DMS114 treated with DMSO at 0.1 percent for 48 hours (cell line): ENCODE results near the gene EFCAB14.
"Not testable (repeated sequence)": the region's sequence is repeated elsewhere in the genome, so short reads cannot be mapped to it uniquely, and the experiment has no call there.

ENCODE experiments used
- DNase-seq: peaks from one replicate; lab custom pipeline; 2025; ENCODE audit not compliant: unreplicated experiment; lab: John Stamatoyannopoulos, UW

Gene EFCAB14, protein sequence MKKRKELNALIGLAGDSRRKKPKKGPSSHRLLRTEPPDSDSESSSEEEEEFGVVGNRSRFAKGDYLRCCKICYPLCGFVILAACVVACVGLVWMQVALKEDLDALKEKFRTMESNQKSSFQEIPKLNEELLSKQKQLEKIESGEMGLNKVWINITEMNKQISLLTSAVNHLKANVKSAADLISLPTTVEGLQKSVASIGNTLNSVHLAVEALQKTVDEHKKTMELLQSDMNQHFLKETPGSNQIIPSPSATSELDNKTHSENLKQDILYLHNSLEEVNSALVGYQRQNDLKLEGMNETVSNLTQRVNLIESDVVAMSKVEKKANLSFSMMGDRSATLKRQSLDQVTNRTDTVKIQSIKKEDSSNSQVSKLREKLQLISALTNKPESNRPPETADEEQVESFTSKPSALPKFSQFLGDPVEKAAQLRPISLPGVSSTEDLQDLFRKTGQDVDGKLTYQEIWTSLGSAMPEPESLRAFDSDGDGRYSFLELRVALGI

DNA sequence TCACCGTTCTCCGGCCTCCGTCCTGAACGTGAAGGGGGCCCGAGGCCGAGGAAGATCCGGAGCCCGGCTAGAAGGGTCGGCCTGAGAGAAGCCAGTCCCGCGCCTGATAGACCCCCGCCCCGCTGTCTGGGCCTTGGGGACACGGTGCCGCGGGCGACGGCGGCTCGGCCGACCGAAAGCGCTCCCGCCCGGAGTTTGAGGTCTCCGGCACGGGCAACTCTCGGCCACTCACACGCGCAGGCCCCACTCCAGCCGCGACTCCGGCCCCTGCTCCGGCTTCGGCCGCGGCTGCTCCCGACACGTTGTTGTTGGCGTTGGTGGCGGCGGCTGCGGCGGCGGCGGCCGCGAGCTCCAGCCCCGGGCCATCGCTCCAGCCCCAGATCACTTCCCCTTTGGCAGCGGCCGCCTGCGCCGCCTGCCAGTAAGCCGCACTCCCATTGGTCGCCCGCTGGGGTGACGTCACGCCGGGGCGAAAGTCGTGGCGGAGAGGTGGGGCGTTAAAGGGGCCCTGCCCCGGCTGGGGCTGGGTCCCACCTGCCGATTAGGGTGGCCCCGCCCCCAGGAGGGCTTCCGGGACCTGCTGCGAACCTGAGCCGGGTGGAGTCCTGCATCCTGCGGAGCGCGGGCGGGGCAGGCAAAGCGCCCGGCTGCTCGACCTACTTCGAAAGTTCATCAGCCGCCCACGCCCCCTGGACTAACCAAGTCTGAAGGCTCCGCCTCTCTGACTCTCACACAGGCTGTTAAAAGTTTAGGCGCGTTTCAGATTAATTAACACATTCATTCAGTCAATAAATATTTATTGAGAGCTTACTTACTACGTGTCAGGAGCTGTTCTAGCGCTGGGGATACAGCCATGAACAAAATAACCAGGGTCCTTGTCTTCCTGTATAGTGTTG, at the start of gene EFCAB14:
EFCAB14 (minus strand) TSS at position 388 of the 896 bp plus-strand sequence. CDS start 1,027 bp downstream, outside the sequence.
- peak; percentile 78 for DNase-seq

DNA sequence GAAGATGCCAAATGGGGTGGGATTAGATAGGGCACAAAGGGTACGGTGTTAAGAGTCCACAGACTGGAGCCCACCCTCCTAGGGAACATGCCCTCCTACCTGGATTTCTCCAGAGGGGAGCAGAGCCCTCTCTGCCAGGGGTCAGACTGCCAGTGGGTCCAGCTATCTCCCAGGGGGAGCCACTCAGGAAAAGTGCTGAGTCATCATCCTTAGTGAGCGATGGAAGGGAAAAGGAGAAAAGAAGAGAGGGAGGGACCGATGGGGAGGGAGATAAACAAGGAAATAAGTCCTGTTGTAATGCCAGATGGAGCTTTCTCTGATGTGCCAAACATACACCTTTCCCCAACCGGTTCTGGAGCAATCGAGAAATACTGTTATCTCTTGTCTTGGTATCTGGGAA, 49.5 kb upstream of the EFCAB14 start:
- no peak for DNase-seq

DNA sequence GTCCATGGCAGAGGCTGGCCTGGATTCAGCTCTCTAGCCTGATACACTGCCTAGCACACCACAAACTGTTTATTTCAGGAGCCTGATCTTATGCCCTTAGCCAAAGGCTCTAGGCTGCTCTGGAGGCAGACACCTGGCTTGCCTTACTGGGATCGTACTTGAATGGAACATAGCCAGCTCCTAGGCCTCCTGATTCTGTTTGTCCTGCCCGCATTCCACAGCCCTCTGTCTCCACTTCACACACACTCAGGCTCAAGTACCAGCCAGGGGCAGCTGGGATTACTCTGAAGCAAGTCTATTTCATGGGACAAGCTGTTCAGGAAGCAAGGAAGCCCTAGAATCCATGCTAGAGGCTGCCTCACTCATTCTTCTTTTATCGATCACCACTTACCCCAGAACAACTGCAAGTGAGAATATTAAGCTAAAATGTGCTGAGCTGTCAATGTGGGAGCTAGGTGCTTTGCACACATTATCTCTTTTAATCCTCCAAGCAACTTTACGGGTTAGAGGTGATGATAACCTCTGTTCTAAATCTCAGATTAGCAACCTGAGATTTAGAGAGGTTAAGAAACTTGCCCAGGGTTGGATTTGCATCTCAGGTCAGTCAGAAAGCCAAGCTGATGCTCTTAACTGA, 48.9 kb upstream of the EFCAB14 start:
- no peak for DNase-seq

DNA sequence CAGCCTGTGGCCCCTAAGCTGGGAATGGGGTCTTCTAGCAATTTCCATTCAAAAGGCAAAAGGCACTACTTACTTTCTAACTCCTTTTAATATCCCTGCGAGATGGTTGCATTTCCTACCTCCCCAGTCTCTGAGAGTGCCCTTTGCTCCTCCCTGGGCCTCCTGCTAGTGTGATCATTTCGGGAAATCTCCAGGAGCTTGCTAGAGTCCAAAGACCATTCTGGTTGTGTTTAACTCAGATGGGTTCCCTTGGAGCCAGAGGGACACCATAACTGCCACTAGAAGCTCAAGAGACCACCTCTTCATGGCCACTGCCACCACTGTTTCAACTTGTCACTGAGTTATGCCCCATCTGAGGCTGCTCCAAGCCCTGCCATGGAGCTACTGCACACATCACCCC, 45.5 kb upstream of the EFCAB14 start:
- DNase-seq, result no peak

DNA sequence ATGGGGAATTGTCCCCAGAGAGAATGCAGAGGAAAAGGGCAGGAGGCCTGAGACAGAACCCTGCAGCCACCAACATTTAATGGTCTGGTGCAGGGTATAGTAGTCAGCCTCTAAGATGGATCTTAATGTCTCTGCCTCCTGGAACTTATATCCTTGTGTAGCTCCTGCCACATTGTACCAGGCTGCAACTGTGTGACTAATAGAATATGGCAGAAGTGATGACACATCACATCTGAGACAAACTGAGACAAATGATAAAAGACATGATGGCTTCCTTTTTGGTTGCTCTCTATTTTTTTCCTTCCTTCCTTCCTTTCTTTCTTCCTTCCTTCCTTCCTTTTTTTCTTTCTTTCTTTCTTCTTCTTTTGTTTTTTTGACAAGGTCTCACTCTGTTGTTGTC, 42.8 kb upstream of the EFCAB14 start:
- no peak for DNase-seq

DNA sequence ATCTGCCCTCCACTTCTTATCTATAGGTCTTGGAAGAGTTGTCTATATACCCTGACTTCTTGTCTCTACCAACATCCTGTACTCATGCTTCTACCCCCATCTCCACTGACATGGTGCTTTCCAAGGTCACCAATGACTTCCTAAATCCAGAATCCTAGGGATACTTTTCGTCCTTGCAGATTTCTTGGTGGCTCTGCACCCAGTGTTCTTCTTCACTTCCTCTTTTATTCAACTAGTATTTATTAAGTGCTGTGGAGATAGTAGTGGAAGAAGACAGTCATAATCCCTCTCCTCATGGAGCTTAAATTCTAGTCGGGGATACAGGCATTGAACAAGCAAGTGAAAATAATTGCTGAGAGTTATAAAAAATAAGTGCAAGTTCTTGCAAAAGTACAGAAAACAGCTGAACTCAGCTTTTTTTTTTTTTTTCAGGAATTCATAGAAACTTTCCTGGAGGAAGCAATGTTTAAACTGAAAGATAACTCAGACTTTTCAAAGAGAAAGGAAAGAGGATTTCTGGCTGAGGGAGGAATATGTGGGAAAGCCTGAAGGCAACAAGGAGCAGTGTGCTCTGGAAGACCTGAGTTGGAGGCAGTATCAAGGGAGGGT, 41.7 kb upstream of the EFCAB14 start:
- no peak for DNase-seq

DNA sequence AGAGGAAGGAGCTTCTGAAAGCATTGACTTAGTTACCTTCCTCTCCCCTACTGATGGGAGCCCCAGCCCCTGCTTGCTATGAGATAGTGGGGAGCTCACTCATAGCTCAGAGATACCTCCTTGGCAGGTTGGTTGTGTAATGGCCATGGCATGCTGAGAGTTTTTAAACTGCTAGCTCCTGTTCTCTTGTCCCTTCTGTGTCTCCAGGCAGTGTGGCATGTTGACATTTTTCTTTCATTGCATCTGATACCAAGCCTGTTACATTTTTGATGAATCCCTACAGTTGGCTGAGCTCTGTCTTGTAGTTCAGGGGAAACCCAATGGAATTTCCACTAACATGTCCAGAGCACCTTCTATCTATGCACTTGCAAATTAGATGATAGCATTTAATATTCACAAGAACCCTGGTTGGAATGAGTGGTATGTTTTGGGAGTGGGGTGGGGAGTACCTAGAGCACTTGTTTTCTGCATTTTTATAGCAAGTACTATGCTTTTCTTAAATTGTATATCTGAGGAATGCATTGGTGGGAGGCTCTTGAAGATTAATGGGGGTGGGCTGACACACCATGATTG, 39.1 kb upstream of the EFCAB14 start:
- no peak for DNase-seq

DNA sequence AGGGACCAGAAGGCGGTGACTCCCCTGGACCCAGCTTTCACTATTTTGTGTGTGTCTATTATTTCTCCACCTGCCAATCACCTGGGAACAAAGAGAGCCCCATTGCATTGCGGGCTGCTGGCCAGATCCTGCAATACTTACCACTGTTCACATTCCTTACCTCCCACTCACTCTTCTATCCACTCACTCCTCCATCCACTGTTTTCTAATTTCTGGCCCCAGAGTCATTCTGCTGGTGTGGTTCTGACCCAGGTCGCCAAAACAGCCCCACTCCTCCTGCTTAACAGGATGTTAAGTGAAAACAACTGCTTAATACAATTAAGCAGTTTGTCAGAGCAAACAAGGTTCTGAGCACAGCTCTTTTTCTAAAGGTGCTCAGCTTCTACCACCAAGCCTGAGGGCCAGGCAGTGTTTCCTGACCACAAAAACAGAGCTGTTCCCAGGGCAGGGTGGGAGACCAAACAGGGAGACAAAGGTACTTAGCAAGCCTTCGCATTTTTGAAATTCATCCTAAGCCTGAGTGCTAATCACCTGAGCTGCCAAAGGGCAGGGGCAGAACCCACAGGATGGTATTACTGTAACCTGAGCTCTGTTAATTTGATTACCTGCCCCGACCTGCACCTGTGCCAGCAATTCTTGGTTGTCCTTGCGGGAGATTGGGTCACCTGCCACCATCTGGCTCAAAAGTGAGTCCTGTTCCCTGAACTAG, 38.5 kb upstream of the EFCAB14 start:
- DNase-seq, result no peak

DNA sequence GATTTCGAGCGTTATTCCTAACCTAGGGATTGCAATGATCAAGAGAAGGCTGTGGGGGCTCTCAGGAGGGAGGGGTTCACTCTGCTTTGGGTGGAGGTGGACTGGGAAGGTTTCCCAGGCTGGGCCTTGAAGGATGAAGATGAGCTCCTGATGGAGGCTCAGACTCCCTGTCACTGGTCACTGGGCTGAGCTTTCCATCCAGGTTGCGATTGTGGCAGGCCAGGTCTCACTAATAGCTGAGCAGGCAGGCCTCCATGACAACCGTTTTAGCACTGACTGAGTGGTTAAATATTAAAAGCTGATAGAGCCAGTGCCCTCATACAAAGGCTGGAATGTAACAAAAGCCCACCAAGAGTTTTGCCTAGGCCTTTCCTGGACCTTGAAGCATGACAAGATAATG, 36.2 kb upstream of the EFCAB14 start:
- no peak for DNase-seq

DNA sequence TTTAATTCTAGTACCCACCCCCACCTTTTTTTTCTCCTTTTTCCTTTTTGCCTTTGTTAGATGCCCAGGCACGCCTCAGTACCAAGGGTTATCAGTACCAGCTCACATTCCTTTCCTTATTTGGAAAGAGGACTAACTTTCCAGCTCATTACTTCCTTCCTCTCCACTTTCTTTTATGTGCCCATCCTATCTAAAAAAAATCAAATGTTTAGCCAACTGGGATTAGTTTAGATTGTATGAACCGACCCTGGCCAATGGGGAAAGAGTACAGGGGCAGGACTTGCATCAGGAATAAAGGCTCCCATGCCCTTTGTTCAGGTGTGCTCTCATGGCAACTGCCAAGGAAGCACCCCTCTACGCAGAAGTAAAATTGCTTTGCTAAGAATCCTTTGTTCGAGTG, 35.8 kb upstream of the EFCAB14 start:
- not testable (repeated sequence) for DNase-seq

DNA sequence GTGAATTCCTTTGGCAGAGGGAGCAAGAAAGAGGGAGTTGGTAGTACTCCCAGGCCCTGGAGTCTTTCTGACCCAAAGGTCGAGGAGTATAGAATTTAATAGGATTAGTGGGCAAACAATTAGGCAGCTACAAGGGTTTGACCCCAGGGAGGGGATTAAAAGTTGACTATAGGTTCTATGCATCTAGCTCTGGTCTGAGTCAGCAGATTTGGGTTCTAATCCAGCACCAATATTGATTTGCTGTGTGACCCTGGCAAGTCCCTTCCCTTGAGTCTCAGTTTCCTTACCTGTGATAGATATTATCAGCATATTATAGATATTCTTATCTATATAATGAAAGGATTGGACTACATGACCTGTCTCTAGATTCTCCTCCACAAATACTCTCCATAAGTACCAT, 35.1 kb upstream of the EFCAB14 start:
- DNase-seq, result no peak

DNA sequence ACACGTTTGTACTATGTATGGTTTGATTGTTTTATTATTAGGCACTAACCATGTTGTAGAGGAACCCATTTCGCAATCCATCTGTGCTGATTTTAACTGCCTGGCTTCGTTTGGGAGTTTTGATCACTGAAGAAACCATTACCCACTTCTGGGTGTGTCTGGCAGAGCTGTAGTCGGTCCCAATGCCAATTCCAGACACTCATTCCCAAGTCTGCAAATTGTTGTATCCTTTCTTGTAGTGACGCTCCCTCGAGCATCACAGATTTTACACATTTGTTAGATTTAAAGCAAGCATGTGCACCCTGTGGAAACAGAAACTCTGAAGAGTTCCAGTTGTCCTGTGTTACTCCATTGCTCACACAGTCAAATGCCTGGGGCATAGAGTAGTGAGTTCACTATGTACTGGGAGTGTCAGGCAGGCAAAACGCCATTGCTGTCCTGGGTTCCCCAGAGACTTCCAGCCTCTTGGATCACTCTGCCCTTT, 31.0 kb upstream of the EFCAB14 start:
- no peak for DNase-seq

DNA sequence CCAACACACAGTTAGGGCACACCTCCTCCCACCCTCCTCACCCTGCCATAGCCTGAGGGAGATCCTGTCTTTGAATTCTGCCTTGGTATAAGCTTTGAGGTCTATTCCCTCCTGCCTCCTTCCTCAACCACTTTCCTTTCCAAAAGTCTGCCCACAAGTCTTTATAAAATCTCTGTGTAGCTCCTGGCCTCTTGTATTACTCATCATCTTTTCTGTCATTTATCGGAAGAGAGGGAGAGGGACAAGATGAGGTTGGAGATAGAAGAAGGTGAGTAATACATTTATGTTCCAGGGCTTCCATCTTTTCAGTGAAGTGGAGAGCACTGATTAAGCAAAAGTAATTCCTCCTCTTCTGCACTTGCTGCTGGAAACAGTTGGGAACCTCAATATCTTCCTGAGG, 30.5 kb upstream of the EFCAB14 start:
- no peak for DNase-seq

DNA sequence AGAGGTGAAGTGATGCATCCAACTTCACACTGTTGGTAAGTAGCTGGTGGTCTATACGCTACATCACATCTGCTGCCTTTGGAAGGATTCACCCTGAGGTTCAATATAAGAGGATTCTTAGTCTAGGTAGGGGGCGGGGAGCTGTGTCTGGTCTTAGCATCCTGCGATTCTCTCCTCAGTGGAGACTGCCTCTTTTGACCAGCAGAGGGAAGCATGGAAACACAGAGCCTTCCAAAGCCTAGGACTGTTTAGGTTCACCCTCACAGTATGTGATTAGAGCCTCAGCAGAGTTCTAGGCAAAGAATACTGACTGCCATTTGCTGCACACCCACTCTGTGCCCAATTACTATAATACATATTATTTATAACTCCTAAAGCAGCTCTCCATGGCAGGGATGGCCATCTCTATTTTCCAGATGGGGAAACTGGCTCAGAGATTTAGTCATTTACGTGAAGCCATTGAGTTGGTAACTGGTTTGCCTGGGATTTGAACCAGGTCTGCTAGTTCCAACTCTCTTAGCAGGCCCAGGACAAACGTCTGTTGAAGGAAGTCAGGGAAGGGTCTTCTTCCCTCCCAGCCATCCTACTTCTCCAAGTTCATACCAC, 28.9 kb upstream of the EFCAB14 start:
- DNase-seq, result peak; percentile 60

DNA sequence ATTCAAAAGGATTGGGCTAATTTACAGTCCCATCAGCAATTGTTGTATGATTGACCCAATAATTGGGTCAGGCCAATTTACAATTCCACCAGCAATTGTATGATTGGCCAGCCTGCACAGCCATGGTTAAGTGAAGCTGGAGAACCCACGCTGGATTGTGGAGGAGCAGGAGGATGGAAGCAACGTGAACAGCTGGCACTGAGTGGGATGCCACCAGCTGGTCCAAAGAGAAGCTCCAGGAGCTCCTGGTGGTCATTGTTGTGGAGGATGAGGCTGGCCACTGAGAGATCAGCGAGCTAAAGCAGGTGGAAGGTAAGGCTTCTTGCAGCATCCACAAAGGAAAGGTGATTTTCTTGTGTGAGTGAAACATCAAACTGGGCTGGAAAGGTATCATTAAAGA, 23.2 kb upstream of the EFCAB14 start:
- no peak for DNase-seq

DNA sequence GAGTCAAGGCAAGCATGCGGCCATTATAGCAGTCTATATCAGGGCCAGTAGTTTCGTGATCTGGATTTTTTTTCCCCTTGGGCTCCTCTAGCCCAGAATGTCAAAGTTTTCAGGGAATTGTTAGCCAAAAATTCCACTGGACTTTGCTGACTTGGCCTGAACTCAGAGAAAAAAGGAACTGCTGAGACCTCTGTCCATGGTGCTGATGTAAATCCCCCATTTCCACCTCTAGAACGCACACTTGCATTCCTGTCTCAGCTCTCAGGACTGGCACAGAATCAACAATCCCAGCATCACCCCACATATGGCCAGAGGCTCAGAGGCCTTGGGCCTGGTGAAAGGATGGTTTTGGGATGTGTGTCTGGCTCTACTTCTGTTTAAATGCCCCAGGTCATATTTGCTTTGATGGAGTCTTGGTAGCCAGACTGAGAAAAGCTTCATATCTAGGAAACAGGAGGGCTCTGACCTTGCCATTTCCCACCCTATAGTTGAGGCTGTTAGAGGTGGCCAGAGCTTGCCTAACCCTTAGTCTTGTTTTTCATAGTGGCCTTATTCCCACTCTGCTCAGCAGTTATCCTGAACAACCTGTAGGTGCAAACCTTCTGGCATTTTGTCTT, 16.9 kb upstream of the EFCAB14 start:
- no peak for DNase-seq

DNA sequence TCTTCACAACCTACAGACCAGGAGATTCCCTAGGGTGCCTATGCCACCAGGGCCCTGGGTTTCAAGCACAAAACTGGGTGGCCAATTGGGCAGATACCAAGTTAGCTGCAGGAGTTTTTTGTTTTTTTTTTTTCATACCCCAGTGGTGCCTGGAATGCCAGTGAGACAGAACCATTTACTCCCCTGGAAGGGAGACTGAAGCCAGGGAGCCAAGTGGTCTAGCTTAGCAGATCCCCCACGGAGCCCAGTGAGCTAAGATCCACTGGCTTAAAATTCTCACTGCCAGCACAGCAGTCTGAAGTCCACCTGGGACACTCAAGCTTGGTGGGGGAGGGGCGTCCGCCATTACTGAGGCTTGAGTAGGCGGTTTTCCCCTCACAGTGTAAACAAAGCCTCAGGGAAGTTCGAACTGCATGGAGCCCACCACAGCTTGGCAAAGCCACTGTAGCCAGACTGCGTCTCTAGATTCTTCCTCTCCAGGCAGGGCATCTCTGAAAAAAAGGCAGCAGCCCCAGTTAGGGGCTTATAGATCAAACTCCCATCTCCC, 9.5 kb upstream of the EFCAB14 start:
- not testable (repeated sequence) for DNase-seq

DNA sequence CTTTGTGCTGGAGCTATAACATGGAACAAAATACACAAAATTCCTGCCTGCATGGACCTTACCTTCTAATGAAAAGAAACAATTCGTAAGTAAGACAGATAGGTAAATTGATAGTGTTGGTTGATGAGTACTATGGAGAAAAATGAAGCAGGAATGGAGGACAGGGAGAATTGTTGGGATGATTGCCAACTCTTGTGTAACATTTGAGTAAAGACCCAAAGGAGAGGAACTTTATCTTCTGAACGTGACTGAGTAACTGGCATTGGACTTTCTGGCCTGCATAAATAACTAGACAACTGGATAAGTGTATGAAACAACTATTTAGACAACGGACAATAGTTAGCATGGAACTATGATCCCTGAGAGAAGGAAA, 6.8 kb upstream of the EFCAB14 start:
- no peak for DNase-seq
